GM19035 (cell line): ENCODE data around the gene KCNT2.

Source experiments
- ATAC-seq: cut with Tn5 transposase; IDR thresholded peaks from one replicate; pipeline ENCODE4 v1.9.1; 2021; ENCODE audit not compliant: unreplicated experiment

Gene KCNT2

DNA sequence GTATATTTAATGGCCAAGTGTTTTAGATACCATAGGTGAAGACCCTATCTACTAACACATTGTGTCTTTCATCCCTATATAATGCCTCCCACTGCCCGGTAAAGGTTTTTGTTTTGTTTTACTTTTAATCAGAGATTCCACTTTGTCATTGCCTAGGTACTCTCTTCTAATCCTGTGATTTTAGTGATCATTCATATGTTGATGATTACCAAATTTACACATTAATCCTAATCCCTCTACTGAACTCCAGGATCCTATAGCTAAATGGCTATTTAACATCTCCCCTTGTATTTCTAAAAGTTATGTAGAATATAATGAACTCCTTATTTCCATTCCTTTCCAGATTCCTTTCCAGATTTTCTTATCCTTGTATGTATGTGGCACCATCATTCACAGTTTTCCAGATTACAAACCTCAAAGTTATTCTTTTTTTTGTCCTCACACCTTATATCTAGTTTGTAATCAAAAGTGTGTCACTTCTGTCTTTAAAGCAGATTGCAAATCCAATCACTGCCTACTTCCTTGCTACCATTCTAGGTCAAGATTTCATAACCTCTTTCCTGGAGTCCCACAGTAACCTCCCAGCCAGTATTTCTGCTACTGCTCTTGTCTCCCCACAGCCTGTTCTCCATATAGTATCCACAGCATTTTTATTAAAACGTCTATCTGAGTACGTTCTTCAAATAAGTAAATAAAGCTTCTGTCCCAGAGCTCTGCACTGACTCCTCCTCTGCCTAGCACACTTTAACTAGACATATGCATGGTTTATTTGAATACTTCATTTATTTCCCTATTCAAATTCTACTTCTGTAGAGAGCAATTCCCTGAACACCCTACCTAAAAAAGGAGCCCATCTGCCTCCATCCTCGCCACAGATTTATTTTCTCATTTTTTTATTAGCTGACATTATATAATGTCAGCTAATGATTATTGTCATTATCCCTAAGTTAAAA, 157.8 kb downstream of the KCNT2 start:
- ATAC-seq: no peak

GRCh38 chr1:196449460-196449859, 158.8 kb downstream of the KCNT2 start:
- ATAC-seq: no peak

GRCh38 chr1:196445775-196446174, 162.5 kb downstream of the KCNT2 start:
- ATAC-seq: no peak

- ATAC-seq: no peak
Observed at GRCh38 chr1:196444634-196445033, 163.6 kb downstream of the KCNT2 start.

DNA sequence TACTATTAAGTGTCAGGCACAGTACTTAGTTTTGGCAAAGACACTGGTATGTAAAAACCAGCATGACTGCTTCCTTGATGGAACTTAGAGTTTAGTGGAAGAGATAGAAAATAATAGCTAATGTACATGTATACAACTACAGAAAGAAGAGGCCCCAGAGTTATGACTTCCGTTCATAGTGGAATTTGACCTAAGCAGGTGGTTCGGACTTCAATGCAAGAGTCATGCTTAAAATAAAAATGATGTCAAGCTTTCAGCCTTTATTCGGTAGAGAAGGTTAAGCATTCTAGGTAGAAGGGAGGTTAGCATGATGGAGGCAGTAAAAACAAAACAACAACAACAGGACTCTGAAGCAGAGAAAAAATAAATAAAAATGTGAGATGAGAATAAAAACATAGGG, 165.9 kb downstream of the KCNT2 start:
- no peak for ATAC-seq

DNA sequence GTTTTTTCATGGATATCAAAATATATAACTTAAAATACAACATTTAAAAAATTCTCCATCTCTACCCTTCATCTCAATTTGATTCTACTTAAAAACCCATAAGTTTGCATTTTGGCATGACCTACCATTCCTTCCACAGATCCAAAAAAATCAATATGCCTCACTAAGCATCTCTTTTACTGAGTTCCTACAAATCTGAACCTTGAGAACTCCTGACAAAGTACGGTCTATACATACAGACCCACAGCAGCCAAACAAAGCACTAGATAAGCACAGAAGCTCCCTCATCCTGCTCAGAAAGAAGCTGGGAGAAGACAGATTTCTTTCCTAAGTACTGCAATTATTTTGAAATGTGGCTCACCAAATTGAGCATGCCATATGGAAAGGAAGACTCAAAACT, 167.5 kb downstream of the KCNT2 start:
- no peak for ATAC-seq

GRCh38 chr1:196438329-196438728, 169.9 kb downstream of the KCNT2 start:
- no peak for ATAC-seq

GRCh38 chr1:196437671-196438070, 170.6 kb downstream of the KCNT2 start:
- ATAC-seq: no peak

DNA sequence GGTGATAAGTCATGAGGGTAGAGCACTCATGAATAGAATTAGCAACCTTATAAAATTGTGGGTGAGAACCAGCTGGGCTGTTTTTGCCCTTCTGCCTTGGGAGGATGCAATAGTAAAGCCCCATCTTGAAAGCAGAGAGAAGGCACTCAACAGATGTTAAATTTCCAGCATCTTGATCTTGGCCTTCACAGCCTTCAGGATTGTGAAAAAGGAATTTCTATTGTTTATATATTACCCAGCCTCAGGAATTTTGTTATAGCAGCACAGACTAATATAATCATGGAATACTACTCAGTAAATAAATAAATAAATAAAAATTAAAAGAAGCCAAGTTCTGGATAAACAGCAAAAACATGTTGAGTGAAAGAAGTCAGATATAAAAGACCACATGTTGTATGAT, 175.2 kb downstream of the KCNT2 start:
- ATAC-seq: no peak

DNA sequence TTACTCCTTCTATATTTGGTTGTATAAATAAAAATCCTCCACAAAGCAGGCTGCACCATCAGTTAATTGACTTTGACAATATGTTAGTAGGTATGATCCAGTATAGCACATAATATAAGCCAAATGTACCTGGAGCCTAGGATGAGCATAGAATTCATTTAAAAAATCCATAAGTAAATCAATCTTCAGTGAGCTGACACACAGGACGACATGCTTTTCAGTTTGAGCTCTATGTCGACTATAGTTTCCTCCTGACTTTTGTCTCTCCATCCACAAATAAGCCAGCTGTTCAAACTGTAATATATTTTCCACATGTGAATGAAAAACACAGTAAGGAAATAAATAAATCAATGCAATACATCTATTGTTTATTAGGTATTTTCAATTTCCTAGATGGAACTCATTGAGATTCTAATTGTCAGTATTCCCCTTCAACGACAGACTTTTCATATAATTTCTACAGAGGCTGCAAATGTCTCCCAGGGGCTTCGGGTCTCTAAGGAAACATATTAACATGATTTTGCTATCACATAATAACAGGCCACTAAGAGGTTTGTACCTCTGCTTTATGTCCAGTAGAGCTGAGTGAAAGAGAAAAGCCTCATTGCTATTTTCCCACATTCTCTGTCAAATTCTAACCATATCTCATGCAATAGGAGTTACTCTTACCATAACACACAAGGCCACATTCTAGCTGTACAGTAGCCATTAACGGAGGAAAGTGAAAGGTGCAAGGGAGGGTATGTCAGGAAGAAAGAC, 180.1 kb downstream of the KCNT2 start:
- ATAC-seq: no peak

DNA sequence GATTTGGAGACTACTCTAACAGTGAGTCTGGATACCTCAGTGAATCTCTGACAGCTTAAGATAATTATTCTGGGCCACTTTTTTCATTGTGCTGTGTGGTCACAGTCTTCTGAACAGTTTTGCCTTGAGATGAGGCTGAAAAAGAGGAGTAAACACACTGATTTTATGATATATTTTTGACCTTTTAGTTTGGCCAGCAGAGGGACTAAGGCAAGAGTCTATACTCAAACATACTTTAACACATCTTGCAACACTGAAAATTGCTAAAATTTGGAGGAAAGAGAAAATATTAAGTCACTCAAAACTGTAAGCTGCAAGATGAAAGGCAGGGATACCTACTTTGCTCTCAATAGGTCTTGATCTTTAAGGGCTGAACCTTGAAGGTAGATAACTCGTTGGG, 182.7 kb downstream of the KCNT2 start:
- no peak for ATAC-seq

DNA sequence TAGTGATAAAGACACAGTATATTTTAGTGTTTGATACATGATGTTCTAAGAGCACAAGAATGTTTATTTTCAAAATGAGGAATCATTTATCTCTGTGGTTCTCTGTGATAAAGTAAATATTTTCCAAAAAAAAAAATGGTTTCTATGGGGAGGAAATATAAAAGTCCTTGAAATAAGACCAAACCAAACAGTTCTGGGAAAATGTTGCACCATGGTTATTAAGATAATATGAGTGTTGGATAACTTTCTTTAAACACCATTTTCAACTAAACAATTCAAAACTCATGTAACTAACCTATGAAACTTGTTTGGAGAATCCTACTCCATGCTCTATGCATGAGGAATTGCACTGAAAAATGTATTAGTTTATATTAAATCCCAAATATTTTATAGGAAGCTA, 184.6 kb downstream of the KCNT2 start:
- ATAC-seq: no peak

DNA sequence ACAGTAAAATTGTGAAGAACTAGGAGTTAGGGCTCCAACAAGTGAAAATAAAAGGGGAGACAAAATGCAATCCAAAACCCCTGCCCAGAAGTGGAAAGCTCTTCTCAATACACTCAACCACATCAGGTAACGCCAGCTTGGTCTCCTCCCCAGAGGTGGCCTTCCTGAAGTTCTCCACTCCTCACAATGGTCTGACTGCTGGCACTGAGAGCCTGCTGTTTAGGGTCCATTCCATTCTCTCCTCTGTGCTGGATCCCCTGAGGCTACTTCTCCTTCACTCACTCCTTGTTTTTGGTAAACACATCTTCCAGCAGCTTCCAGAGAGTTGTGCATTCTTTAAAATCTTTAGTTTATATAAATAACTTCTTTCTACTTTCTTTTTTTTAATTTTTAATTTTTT, 189.5 kb downstream of the KCNT2 start:
- ATAC-seq: no peak

DNA sequence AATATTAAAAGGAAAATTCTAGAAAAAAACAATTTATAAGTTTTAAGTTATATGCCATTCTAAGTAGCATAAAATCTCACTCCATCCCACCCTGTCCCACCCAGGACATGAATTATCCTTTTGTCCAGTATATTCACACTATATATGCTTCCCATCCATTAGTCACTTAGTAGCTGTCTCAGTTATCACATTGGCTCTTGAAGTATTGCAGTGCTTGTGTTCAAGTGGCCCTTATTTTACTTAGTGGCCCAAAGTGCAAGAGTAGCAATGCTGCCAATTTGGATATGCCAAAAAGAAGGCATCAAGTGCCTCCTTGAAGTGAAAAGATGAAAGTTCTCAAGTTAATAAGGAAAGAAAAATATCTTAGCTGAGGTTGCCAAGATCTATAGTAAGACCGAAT, 192.3 kb downstream of the KCNT2 start:
- ATAC-seq: no peak

DNA sequence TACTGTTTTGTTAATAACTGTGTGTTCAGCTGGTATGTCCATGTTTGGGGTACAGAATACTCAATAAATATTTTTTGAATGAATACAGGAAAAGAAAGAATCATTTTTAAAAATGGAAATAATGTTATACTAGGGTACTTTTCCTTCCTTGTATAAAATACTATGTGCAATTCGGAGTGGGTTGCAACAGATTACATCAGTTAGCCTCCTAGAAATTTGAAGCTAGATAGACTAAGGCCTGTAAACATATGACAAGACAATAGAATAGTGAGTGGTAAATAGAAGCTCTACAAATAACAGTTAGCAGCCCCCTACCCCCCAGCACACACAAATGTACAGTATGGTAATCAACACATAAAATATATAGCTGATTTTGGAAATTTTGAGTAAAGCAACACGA, 195.9 kb downstream of the KCNT2 start:
- ATAC-seq: no peak

- no peak for ATAC-seq
Observed at GRCh38 chr1:196410768-196411167, 197.5 kb downstream of the KCNT2 start.

DNA sequence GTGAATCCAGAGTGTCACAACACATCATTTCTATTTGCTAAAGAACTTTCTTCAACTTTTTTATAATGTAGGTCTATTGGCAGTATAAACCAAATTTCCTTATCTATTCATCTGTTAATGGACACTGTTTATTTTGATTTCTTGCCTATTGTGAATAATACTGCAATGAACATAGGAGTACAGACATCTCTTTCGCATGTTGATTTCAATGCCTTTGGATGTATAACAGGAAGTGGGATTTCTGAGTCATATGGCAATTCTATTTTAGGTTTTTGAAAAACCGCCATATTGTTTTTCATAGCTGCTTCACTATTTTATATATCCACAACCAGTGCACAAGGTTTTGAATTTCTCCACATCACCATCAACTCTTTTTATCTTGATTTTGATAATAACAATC, 198.7 kb downstream of the KCNT2 start:
- ATAC-seq: no peak

DNA sequence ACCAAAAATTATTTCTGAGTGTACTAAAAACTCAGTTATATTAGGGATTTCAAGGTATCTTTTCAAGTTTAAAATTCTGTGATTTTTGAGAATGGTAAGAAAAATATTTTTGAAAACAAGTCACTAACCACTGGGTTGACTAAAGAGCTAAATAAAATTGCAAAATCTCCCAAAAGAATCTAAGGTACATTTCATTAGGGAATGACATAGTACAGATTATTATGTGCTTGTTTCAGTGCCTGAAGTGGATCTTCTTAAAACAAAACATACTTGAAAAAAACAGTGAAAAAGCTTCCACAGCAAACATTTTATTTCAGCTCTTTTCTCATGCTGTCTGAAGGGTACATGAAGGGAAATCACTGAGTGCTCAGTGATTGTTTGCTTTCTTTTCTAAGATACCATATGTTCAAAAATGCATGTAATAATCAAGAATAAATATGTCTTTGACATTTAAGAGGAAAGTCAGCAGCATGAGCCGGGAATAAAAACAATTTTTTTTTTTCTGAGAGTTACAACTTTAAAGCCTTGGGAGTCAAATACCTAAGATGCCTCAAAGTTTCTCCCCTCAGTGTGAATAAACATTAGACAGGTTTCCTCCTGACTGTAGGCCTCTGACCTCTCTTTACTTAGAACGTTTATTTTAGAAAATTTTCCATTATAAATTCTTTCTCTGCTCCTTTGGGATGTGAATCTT, 200.7 kb downstream of the KCNT2 start:
- ATAC-seq: no peak

GRCh38 chr1:196405839-196406238, 202.4 kb downstream of the KCNT2 start:
- no peak for ATAC-seq

GRCh38 chr1:196403803-196404690, 204.2 kb downstream of the KCNT2 start:
- no peak for ATAC-seq

DNA sequence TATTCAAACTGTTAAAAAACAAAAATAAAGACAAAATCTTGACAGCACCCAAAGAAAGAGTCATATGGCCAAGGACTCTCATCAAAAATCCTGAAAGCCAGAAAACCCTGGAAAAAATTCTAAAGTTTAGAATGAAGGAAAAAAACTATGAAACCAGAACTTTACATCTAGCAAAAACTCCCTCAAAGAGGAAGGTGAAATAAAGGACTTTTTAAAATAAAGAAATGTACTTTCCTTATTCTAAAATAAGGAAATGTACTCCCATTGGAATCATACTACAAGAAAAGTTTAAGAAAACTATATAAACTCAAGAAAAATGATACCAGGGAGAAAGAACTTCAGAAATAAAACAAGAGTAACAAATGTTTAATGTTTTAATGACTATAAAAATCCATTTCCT, 206.3 kb downstream of the KCNT2 start:
- ATAC-seq: no peak
